HG03460 (cell line): ENCODE measurements around the gene LMF2.

Experiments used
- ATAC-seq: cut with Tn5 transposase; IDR thresholded peaks from one replicate; pipeline ENCODE4 v1.9.1; 2021; ENCODE audit not compliant: unreplicated experiment

LMF2 gene

GRCh38 chr22:50483556-50483955 lies 23.9 kb downstream of the LMF2 start:
- ATAC-seq: no peak

DNA sequence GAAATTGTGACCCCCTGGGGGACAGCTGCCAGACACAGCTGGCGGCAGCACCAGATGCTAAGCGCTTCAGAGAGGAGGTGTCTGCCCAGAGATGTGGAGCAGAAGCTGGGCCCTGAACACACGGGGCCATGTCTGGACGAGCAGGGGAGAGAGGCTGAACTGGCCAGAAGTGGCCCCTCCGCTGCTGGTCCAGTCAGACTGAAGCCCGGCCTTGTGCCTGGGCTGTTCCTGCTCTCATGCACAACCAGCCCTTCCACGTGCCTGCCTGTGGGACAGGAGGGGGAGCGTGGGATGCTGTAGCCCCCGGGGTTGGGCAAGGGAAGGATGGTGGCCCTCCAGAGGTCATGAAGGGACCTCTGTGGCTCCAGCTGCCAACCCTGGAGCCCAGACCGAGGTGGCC lies 24.4 kb downstream of the LMF2 start:
- ATAC-seq: no peak

DNA sequence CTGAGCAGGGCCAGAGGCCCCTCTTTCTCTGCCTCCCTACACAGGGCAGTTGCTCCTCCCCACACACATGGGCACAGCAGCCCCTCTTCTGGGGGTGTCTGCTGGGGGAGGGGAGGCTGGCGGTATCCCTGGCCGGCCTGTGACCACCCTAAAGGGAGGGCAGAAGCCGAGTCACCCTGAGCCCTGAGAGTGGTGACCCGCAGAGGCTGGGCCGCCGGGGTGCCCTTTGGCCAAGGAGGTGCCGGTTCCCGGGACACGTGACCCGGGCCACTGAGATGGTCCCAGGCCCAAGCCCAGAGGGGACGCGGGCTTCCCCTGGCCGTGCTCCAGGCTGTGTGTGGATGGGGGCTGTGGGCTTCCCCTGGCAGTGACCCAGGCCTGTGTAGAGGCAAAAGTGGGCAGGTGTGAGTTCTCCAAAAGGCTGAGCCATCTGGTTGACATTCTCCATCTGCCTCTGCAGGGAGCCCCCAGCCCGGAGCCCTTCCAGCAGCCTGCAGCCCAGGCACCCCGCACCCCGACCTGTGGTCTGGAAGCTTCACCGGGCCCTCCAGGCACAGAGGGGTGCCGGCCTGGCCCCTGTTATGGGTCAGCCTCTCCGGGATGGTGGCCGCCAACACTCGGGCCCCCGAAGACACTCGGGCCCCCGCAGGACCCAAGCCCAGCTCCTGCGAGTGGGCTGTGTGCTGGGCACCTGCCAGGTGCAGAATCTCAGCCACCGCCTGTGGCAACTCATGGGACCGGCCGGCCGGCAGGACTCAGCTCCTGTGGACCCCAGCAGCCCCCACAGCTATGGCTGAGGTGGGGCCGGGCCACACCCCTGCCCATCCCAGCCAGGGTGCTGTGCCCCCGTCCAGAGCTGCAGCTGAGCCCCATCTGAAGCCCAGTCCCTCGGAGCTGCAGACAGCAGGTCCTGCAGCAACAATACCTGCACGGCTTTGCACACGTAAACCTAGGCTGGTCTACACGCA lies 25.1 kb downstream of the LMF2 start:
- ATAC-seq: no peak

DNA sequence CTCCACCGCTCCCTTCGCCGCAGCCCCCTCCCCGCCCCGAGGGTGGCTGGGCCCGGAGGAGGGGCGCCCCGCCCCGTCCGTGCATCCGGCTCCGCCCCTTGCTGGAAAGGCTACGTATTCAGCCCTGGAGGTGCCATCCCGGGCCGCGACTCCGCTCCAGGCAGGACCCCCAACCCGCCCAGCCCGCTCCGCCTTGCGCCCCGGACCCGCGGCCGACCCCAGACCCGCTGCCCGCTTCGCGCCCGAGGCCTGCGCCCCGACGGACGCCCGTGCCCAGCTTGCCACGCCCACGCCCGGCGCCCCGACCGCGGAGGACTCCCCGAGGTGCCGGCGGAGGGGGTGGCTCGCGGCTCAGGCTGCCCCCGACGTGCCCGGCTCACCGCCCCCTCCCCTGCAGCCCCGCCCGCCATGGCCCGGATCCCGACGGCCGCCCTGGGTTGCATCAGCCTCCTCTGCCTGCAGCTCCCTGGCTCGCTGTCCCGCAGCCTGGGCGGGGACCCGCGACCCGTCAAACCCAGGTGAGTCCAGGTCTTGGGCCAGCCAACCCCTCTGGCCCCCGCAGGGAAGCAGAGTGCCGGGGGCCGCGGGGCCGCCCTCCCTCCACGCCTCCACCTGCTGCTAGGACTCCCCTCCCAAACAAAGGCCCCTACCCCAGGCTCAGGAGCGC lies 25.9 kb downstream of the LMF2 start, which contains the start of gene ADM2:
TSS of gene ADM2 (plus strand) at position 104 of the 667 bp plus-strand sequence. CDS start at position 409, 305 bp downstream.
- no peak for ATAC-seq

DNA sequence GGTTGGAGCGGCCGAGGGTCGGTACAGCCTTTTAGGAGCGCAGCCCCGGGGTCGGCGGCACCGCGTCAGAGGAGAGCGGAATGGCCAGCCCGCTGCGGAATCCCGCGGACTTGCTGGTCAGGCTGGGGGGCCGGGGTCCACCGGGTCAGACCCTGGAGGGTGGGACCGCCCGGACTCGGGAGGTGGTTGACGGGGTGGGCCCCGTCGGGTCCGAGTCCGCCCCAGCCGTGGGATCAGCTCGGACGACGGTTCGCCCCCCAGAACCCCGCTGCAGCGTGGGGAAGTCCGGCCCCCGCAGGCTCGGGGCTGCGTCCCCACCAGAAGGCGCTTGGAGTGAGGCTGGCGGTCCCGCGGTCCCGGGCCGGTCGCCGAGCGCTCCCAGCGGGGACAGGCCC lies 26.5 kb downstream of the LMF2 start:
- ATAC-seq: no peak

DNA sequence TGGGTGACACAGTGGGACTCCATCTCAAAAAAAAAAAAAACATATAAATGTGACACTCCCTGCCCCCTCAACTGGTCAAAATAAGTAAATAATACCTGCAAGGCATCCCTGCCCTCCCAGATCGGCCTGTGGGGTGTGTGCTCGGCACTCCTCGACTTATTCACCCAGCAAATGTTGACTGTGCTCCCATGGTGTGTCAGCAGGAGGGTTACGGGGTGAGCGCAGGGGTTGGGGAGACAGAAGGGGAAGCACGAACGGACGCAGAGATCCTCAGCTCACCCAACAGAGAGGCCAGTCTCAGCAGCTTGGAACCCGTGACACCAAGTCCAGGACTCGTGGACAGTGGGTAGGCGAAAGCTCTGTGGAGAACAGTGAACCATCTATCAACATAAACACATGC lies 27.8 kb downstream of the LMF2 start:
- ATAC-seq: no peak

GRCh38 chr22:50477923-50478322 lies 29.6 kb downstream of the LMF2 start:
- no peak for ATAC-seq

DNA sequence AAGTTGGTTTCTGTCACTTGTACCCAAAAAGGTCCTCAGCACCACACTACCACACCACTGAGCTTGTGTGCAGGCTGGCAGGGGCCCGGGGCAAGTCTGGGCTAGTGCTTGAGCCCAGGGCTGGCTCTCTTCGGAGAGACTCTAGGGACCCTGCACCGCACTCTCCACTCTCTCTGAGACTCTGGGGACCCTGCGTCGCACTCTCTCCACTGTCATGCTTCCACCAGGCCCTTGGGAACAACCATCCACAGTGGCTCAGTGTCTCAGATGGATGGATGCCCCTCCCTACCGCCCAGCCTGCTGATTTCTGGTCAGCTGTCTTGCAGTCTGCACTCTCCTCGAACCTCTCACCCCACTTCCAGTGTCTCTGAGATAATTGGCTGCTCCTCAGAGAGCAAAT lies 30.6 kb downstream of the LMF2 start:
- ATAC-seq: no peak

DNA sequence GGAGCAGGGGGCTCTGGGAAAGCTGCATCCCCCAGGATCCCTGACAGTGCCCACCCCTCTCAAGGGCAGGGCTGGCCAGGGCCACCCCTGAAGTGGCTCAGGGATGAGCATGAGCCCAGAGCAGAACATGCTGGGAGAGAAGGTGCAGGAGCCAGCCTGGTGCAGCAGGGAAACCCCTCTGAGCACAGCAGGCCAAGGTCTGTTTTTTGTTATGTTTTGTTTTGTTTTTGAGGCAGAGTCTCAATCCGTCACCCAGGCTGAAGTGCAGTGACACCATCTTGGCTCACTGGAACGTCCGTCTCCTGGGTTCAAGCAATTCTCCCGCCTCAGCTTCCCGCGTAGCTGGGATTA lies 31.9 kb downstream of the LMF2 start:
- ATAC-seq: no peak

GRCh38 chr22:50474710-50475651 lies 32.5 kb downstream of the LMF2 start, which contains the start of gene SBF1:
Gene SBF1, minus strand, starts transcription at chr22:50475035. Its CDS starts 195 bp downstream, at chr22:50474840.
- peak; percentile 62 for ATAC-seq

GRCh38 chr22:50473855-50474671 lies 33.4 kb downstream of the LMF2 start:
- ATAC-seq: no peak

- no peak for ATAC-seq
Observed at GRCh38 chr22:50473088-50473487, 34.4 kb downstream of the LMF2 start.

GRCh38 chr22:50471962-50472361 lies 35.5 kb downstream of the LMF2 start:
- no peak for ATAC-seq

GRCh38 chr22:50471197-50471847 lies 36.2 kb downstream of the LMF2 start:
- ATAC-seq: no peak

GRCh38 chr22:50470491-50470890 lies 37.0 kb downstream of the LMF2 start:
- peak; percentile 1 for ATAC-seq

GRCh38 chr22:50469377-50470305 lies 37.9 kb downstream of the LMF2 start:
- ATAC-seq: peak; percentile 61

DNA sequence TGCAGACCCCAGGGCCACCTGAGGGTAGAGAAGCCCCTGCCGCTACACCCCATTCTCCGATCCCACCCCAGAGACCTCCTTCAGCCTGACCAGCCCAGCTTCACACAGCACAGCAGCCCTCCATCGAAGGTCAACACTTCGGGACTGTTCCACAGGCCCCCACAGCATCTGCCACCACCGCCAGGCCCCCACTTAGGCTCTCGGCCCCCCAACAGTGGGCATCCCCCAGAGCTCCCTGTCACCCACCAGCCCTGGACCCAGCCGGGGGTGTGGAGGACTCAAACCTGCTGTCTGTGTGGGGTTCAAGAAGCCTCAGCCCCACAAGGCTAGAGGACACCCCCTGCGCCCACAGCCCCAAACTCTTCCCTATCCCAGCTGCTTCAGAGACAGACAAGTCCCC lies 38.9 kb downstream of the LMF2 start:
- ATAC-seq: no peak

DNA sequence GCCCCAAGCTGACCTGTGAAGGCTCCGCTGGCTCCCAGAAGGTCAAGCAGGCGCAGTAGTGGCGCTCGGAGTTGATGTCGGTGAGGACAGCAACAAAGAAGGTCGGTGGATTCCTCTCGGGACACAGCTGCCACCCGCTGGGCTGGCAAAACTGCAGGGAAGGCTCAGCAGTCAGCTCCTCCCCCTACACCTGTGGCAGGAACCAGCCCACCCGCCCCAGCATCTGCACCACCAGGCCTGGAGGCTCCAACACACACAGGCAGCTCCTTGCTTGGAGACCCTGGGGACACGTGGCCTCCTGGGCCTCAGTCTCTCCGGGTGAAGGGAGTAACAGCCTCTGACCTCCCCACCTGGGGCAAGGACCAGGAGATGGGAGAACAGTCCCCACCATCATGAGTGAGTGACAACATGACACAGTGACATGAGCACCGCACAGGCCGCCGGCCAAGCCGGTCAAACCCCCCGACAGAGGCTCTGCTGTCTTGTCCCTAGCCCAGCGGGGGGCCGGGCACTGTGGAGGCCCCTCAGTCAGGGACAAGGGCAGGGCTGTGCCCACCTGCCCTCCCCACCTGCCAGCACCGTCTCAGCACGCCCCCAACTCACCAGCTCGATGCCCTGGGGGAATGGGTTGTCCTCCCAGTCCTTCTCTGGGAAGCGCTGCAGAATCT lies 39.6 kb downstream of the LMF2 start:
- ATAC-seq: no peak
